Skeletal muscle cell (primary cell): Measurements from ENCODE around the gene KLF6.
A peak's percentile ranks its signal among the peaks of the same experiment; 100 is the strongest.

Experiments
- DNase-seq: peaks from one replicate; pipeline ENCODE4 v3.0.0-alpha.2; 2010; ENCODE audit warnings: low read depth
- H3K4me3 ChIP-seq: 2 replicates; pipeline ENCODE4 v1.5.1; 2011; ENCODE audit warnings: low read depth, mild to moderate bottlenecking, control low read depth, low read length, moderate library complexity

KLF6 gene

GRCh38 chr10:3784510-3785250 is at the start of gene KLF6:
Gene KLF6, minus strand, starts transcription at chr10:3785209. Its CDS starts 195 bp downstream, at chr10:3785014.
- peak within 1 kb of the TSS; percentile 92 for H3K4me3 ChIP-seq
- no peak for DNase-seq

GRCh38 chr10:3834404-3834803 is 49.4 kb upstream of the KLF6 start:
- no peak overlapping the region for H3K4me3 ChIP-seq
- DNase-seq, result no peak

- H3K4me3 ChIP-seq, result no peak overlapping the region
- no peak for DNase-seq
Observed at GRCh38 chr10:3833046-3833445, 48.0 kb upstream of the KLF6 start.

GRCh38 chr10:3832022-3832786 is 47.2 kb upstream of the KLF6 start:
- H3K4me3 ChIP-seq, result no peak overlapping the region
- no peak for DNase-seq

GRCh38 chr10:3831608-3832007 is 46.6 kb upstream of the KLF6 start:
- no peak for DNase-seq
- no peak overlapping the region for H3K4me3 ChIP-seq

GRCh38 chr10:3830946-3831345 is 45.9 kb upstream of the KLF6 start:
- no peak overlapping the region for H3K4me3 ChIP-seq
- DNase-seq, result no peak

GRCh38 chr10:3829156-3830050 is 44.4 kb upstream of the KLF6 start:
- peak overlapping the region; percentile 5 for H3K4me3 ChIP-seq
- DNase-seq, result no peak

GRCh38 chr10:3828404-3829155 is 43.6 kb upstream of the KLF6 start:
- peak; percentile 64 for DNase-seq
- H3K4me3 ChIP-seq, result peak overlapping the region; percentile 5

- DNase-seq, result no peak
- no peak overlapping the region for H3K4me3 ChIP-seq
Observed at GRCh38 chr10:3827768-3828403, 42.9 kb upstream of the KLF6 start.

- DNase-seq, result no peak
- H3K4me3 ChIP-seq, result no peak overlapping the region
Observed at GRCh38 chr10:3827266-3827665, 42.3 kb upstream of the KLF6 start.

GRCh38 chr10:3825862-3826351 is 40.9 kb upstream of the KLF6 start:
- no peak overlapping the region for H3K4me3 ChIP-seq
- DNase-seq, result no peak

- no peak overlapping the region for H3K4me3 ChIP-seq
- peak; percentile 62 for DNase-seq
Observed at GRCh38 chr10:3825244-3825643, 40.2 kb upstream of the KLF6 start.

- no peak for DNase-seq
Observed at GRCh38 chr10:3822541-3823330, 37.7 kb upstream of the KLF6 start.

GRCh38 chr10:3820255-3820654 is 35.2 kb upstream of the KLF6 start:
- no peak overlapping the region for H3K4me3 ChIP-seq
- DNase-seq, result no peak

More at GRCh38 chr10:3822541-3823330, 37.7 kb upstream of the KLF6 start:
- H3K4me3 ChIP-seq, result no peak overlapping the region

- H3K4me3 ChIP-seq, result no peak overlapping the region
- DNase-seq, result no peak
Observed at GRCh38 chr10:3816995-3817394, 32.0 kb upstream of the KLF6 start.

- DNase-seq, result no peak
- H3K4me3 ChIP-seq, result no peak overlapping the region
Observed at GRCh38 chr10:3814838-3815220, 29.8 kb upstream of the KLF6 start.

- no peak for DNase-seq
- H3K4me3 ChIP-seq, result no peak overlapping the region
Observed at GRCh38 chr10:3813986-3814837, 29.2 kb upstream of the KLF6 start.
